ENCODE data around the gene BRD7. TPM values are rescaled to one million over a fixed set of nuclear protein-coding genes. Genes with fewer than 3 reads are reported as not detected.

The BRD7 gene
- total and polyA plus RNA-seq, 4 donors: 13.3 to 34.3 (median 14.1) TPM

- no peak overlapping the region for H3K9ac ChIP-seq (ENCODE audit: low read depth in 1 of 2, low read length in 2 of 2)
- TF ChIP-seq FOXA2 (IDR thresholded peaks at IDR 0.05): no peak
- no peaks in the 10 kb centered on the region for H3K4me1 ChIP-seq (ENCODE audit: control insufficient read depth in 4 of 4, insufficient read depth in 4 of 4, low read length in 3 of 4)
- H3K27ac ChIP-seq (ENCODE audit: low read depth in 1 of 2, low read length in 2 of 2): no peak overlapping the region
- no peak for DNase-seq (ENCODE audit: low spot score)
- no peak overlapping the region for H3K4me3 ChIP-seq (ENCODE audit: low read depth in 1 of 3, low read length in 3 of 3)
- H3K9me3 ChIP-seq (ENCODE audit: control insufficient read depth in 4 of 4, low read length in 3 of 4): no peaks in the 10 kb centered on the region
- WGBS: 93% methylated on average over 12 of the region's 12 CpGs
- H3K27me3 ChIP-seq (ENCODE audit: control insufficient read depth in 4 of 4, insufficient read depth in 4 of 4, low read length in 3 of 4): no peaks in the 10 kb centered on the region
- H3K36me3 ChIP-seq (ENCODE audit: control insufficient read depth in 4 of 4, insufficient read depth in 3 of 4, low read depth in 1 of 4, low read length in 3 of 4): no peaks in the 10 kb centered on the region
Measured at GRCh38 chr16:50299508-50300105, 69.2 kb downstream of the BRD7 start.

- no peak overlapping the region for H3K9ac ChIP-seq (ENCODE audit: low read depth in 1 of 2, low read length in 2 of 2)
- H3K4me1 ChIP-seq (ENCODE audit: control insufficient read depth in 4 of 4, insufficient read depth in 4 of 4, low read length in 3 of 4): no peaks in the 10 kb centered on the region
- no peaks in the 10 kb centered on the region for H3K27me3 ChIP-seq (ENCODE audit: control insufficient read depth in 4 of 4, insufficient read depth in 4 of 4, low read length in 3 of 4)
- no peaks in the 10 kb centered on the region for H3K36me3 ChIP-seq (ENCODE audit: control insufficient read depth in 4 of 4, insufficient read depth in 3 of 4, low read depth in 1 of 4, low read length in 3 of 4)
- H3K9me3 ChIP-seq (ENCODE audit: control insufficient read depth in 4 of 4, low read length in 3 of 4): no peaks in the 10 kb centered on the region
- WGBS: 91% methylated on average over 29 of the region's 29 CpGs
- TF ChIP-seq TAF1 (conservative IDR thresholded peaks at IDR 0.05) (no peak), EGR1 (IDR thresholded peaks at IDR 0.05; ENCODE audit: low read depth in 2 of 2) (no peak), GABPA (IDR thresholded peaks at IDR 0.05 in 1 of 2, conservative IDR thresholded peaks at IDR 0.05 in 1 of 2) (no peak)
- H3K4me3 ChIP-seq (ENCODE audit: low read depth in 1 of 3, low read length in 3 of 3): no peak overlapping the region
- no peak for DNase-seq (ENCODE audit: low spot score)
- H3K27ac ChIP-seq (ENCODE audit: low read depth in 1 of 2, low read length in 2 of 2): no peak overlapping the region
Measured at GRCh38 chr16:50298591-50299507, 69.9 kb downstream of the BRD7 start.

- no peaks in the 10 kb centered on the region for H3K4me1 ChIP-seq (ENCODE audit: control insufficient read depth in 4 of 4, insufficient read depth in 4 of 4, low read length in 3 of 4)
- H3K36me3 ChIP-seq (ENCODE audit: control insufficient read depth in 4 of 4, insufficient read depth in 3 of 4, low read depth in 1 of 4, low read length in 3 of 4): no peaks in the 10 kb centered on the region
- H3K27me3 ChIP-seq (ENCODE audit: control insufficient read depth in 4 of 4, insufficient read depth in 4 of 4, low read length in 3 of 4): no peaks in the 10 kb centered on the region
- WGBS: 92% methylated on average over 7 of the region's 7 CpGs
- DNase-seq (ENCODE audit: low spot score): no peak
- H3K9me3 ChIP-seq (ENCODE audit: control insufficient read depth in 4 of 4, low read length in 3 of 4): no peaks in the 10 kb centered on the region
- no peak overlapping the region for H3K27ac ChIP-seq (ENCODE audit: low read depth in 1 of 2, low read length in 2 of 2)
- H3K9ac ChIP-seq (ENCODE audit: low read depth in 1 of 2, low read length in 2 of 2): no peak overlapping the region
- TF ChIP-seq GABPA (IDR thresholded peaks at IDR 0.05 in 1 of 2, conservative IDR thresholded peaks at IDR 0.05 in 1 of 2) (no peak), ZBTB33 (IDR thresholded peaks at IDR 0.05) (no peak), HNF4G (IDR thresholded peaks at IDR 0.05) (no peak), TAF1 (conservative IDR thresholded peaks at IDR 0.05) (no peak), SP1 (IDR thresholded peaks at IDR 0.05) (no peak), HNF4A (conservative IDR thresholded peaks at IDR 0.05) (no peak), FOXA2 (IDR thresholded peaks at IDR 0.05) (no peak), MAX (IDR thresholded peaks at IDR 0.05) (no peak), REST (IDR thresholded peaks at IDR 0.05) (no peak), EGR1 (IDR thresholded peaks at IDR 0.05; ENCODE audit: low read depth in 2 of 2) (no peak), YY1 (IDR thresholded peaks at IDR 0.05) (no peak), JUND (IDR thresholded peaks at IDR 0.05) (no peak)
- no peak overlapping the region for H3K4me3 ChIP-seq (ENCODE audit: low read depth in 1 of 3, low read length in 3 of 3)
Measured at GRCh38 chr16:50298075-50298460, 70.7 kb downstream of the BRD7 start.

All from liver (tissue), 9 donors.